ENCODE results near the gene IL2. TPM values are rescaled to one million over a fixed set of nuclear protein-coding genes. Genes with fewer than 3 reads are reported as not detected.

Gene IL2
- total RNA-seq, 1 experiment from 2014 or later = not detected

Other genes with a start within 250 kb of the IL2 start
- gene ADAD1, start 77.7 kb downstream of the IL2 start, total RNA-seq (2014; rRNA removed; shearing (Covaris generic)) = not detected in 2 replicates
- gene IL21, start 164.3 kb upstream of the IL2 start, total RNA-seq (2014; rRNA removed; shearing (Covaris generic)) = not detected in 2 replicates